Body of pancreas (tissue), 4 donors: Measurements from ENCODE around the gene EME2. TPM values are rescaled to one million over a fixed set of nuclear protein-coding genes. Genes with fewer than 3 reads are reported as not detected.

Experiments used
- ATAC-seq: fragments of 150-250 bp; one replicate; pipeline ENCODE4 v1.9.1; 2016
- DNase-seq, 4 donors: peaks; one replicate each; pipeline ENCODE4 v3.0.0-alpha.2; 2019
- H3K27ac ChIP-seq, 4 donors: fragments of 200-600 bp; sonication (generic); 1 replicate in 3 of 4; 2 replicates in 1 of 4; pipeline versions ENCODE4 v1.5.1 to v1.6.1; 2016 to 2019; ENCODE audit warnings: mild to moderate bottlenecking in 1 of 4, mixed read lengths in 1 of 4, moderate library complexity in 1 of 4
- H3K27me3 ChIP-seq, 2 donors: fragments of 200-600 bp; sonication (generic); one replicate each; pipeline ENCODE4 v1.6.0; 2016; ENCODE audit warnings: mild to moderate bottlenecking in 1 of 2
- H3K36me3 ChIP-seq, 2 donors: fragments of 200-600 bp; sonication (generic); replicated peaks in 1 of 2; 2 replicates each; pipeline ENCODE4 v1.5.1; 2016; ENCODE audit warnings: low read depth in 2 of 2; ENCODE audit not compliant: insufficient read depth in 1 of 2
- H3K4me1 ChIP-seq: fragments of 200-600 bp; sonication (generic); one replicate; pipeline ENCODE4 v1.6.0; 2016
- H3K4me3 ChIP-seq, 2 donors: fragments of 200-600 bp; sonication (generic); 1 replicate in 1 of 2; 2 replicates in 1 of 2; pipeline ENCODE4 v1.5.1; 2016 to 2019
- H3K9me3 ChIP-seq, 3 donors: fragments of 200-600 bp; sonication (generic); 1 replicate in 2 of 3; 2 replicates in 1 of 3; pipeline ENCODE4 v1.5.1; 2016
- CTCF ChIP-seq, 7 experiments: fragments of 450-650 bp in 4 of 7; fragments of 200-600 bp in 3 of 7; sonication (generic) in 3 of 7; IDR thresholded peaks; one replicate each; pipeline ENCODE4 v1.5.1; 2016 to 2019; ENCODE audit warnings: antibody characterized with exemption in 7 of 7
- POLR2A ChIP-seq, 3 donors: fragments of 450-650 bp; IDR thresholded peaks; one replicate each; pipeline ENCODE4 v1.6.1; 2016; ENCODE audit warnings: antibody characterized with exemption in 3 of 3, mild to moderate bottlenecking in 2 of 3
- WGBS, 2 donors: methylation state at CpG; one replicate each; pipeline ENCODE4 v1.1.5; 2017; 5-methylcytosine and 5-hydroxymethylcytosine counted together
- intact Hi-C: fragments of 100-400 bp; cut with DNase I; formaldehyde crosslinking; loops from one replicate; pipeline ENCODE4 v1.15.1; 2023
- total RNA-seq, 2 donors: library from RNA; depleted of rRNA; stranded (reverse); fragments of >200 nt; gene quantifications; one replicate each; pipeline ENCODE4 v1.1.0, GENCODE V29; 2016

EME2 gene
- total RNA-seq, 2 donors from 2014 or later = 13.5 to 33.3 TPM

- H3K4me3 ChIP-seq = no peak overlapping the region
- no peak for ATAC-seq
- H3K36me3 ChIP-seq = peaks cover 0 to 8% of the 10 kb centered on the region in 2 donors
- no peak overlapping the region for H3K27ac ChIP-seq
- no peak for TF ChIP-seq POLR2A (IDR thresholded peaks at IDR 0.05)
- no peak for TF ChIP-seq CTCF (IDR thresholded peaks at IDR 0.05)
- H3K9me3 ChIP-seq = no peaks in the 10 kb centered on the region
- DNase-seq = no peak
- H3K4me1 ChIP-seq = peaks cover 13% of the 10 kb centered on the region
- WGBS, 2 donors = 91% methylated on average over 9 to 26 of the region's 35 CpGs
- intact Hi-C loops = no loop called here
- H3K27me3 ChIP-seq = no peaks in the 10 kb centered on the region
Measured at GRCh38 chr16:1818873-1819525, 46.4 kb downstream of the EME2 start.

GRCh38 chr16:1819611-1820010 lies 47.0 kb downstream of the EME2 start:
- TF ChIP-seq POLR2A (IDR thresholded peaks at IDR 0.05) (no peak), CTCF (IDR thresholded peaks at IDR 0.05) (no peak)
- Histone ChIP-seq H3K4me3 (no peak overlapping the region), H3K9me3 (no peaks in the 10 kb centered on the region), H3K4me1 (peaks cover 19% of the 10 kb centered on the region), H3K27ac (no peak overlapping the region), H3K36me3 (peaks cover 0 to 8% of the 10 kb centered on the region in 2 donors), H3K27me3 (no peaks in the 10 kb centered on the region)
- intact Hi-C loops = no loop called here
- DNase-seq (no peak), ATAC-seq (no peak)
- 86 to 92% methylated on average over 12 to 15 of the region's 15 CpGs for WGBS, 2 donors

- DNase-seq (no peak), ATAC-seq (no peak)
- intact Hi-C loops = no loop called here
- no peaks in the 10 kb centered on the region for H3K27me3 ChIP-seq
- H3K36me3 ChIP-seq = peaks cover 0 to 8% of the 10 kb centered on the region in 2 donors
- no peak overlapping the region for H3K27ac ChIP-seq
- H3K9me3 ChIP-seq = no peaks in the 10 kb centered on the region
- TF ChIP-seq POLR2A (IDR thresholded peaks at IDR 0.05) (no peak), CTCF (IDR thresholded peaks at IDR 0.05) (no peak)
- 83 to 85% methylated on average over 19 to 24 of the region's 25 CpGs for WGBS, 2 donors
- no peak overlapping the region for H3K4me3 ChIP-seq
- peaks cover 26% of the 10 kb centered on the region for H3K4me1 ChIP-seq
Measured at GRCh38 chr16:1820096-1820945, 47.7 kb downstream of the EME2 start.

- no peak for TF ChIP-seq CTCF (IDR thresholded peaks at IDR 0.05)
- no peak for TF ChIP-seq POLR2A (IDR thresholded peaks at IDR 0.05)
- Histone ChIP-seq H3K4me1 (peaks cover 32% of the 10 kb centered on the region), H3K36me3 (peaks cover 0 to 8% of the 10 kb centered on the region in 2 donors), H3K27ac (no peak overlapping the region), H3K4me3 (no peak overlapping the region), H3K9me3 (no peaks in the 10 kb centered on the region), H3K27me3 (no peaks in the 10 kb centered on the region)
- DNase-seq = no peak
- ATAC-seq = no peak
- intact Hi-C loops = no loop called here
- 86 to 93% methylated on average over 6 of the region's 12 CpGs for WGBS, 2 donors
Measured at GRCh38 chr16:1820946-1821290, 48.3 kb downstream of the EME2 start.
